HL-60 (cell line): Measurements from ENCODE around the gene ZNF181.
A peak's percentile ranks its signal among the peaks of the same experiment; 100 is the strongest.

Experiments used
- DNase-seq, 2 experiments: peaks; one replicate each; pipeline ENCODE4 v3.0.0-alpha.2; 2010 to 2020; ENCODE audit warnings: low read depth in 1 of 2, low spot score in 1 of 2
- H3K27ac ChIP-seq: fragments of 250-450 bp; sonication (Bioruptor Pico); replicated peaks from 2 replicates; pipeline ENCODE4 v1.5.1; 2020; ENCODE audit warnings: mild to moderate bottlenecking, moderate library complexity
- H3K27me3 ChIP-seq: fragments of 250-450 bp; sonication (Bioruptor Pico); 2 replicates; pipeline ENCODE4 v1.5.1; 2021; ENCODE audit warnings: mild to moderate bottlenecking, moderate library complexity; ENCODE audit not compliant: insufficient read depth, poor library complexity, severe bottlenecking
- H3K4me3 ChIP-seq: replicated peaks from 2 replicates; pipeline ENCODE4 v1.5.1; 2011; ENCODE audit warnings: mild to moderate bottlenecking, control low read depth, low read length; ENCODE audit not compliant: insufficient read depth
- GABPA ChIP-seq: IDR thresholded peaks from 2 replicates; pipeline ENCODE4 v1.6.1; 2012; ENCODE audit warnings: low read depth
- POLR2AphosphoS5 ChIP-seq: IDR thresholded peaks from 2 replicates; pipeline ENCODE4 v1.6.1; 2012; ENCODE audit warnings: low read depth
- REST ChIP-seq: IDR thresholded peaks from 2 replicates; pipeline ENCODE4 v1.6.1; 2012; ENCODE audit warnings: low read depth; ENCODE audit not compliant: insufficient replicate concordance
- SPI1 ChIP-seq: IDR thresholded peaks from 2 replicates; pipeline ENCODE4 v1.6.1; 2012; ENCODE audit warnings: low read depth, mild to moderate bottlenecking, borderline replicate concordance
- TF ChIP-seq, protein P1 (sequence below): IDR thresholded peaks from one replicate; pipeline ENCODE4 v1.5.1; 2011; ENCODE audit warnings: low read length, control low read depth, inconsistent platforms; ENCODE audit not compliant: insufficient read depth

The ZNF181 gene

GRCh38 chr19:34707661-34708060, 26.4 kb upstream of the ZNF181 start:
- no peak for TF ChIP-seq POLR2AphosphoS5
- no peak for TF ChIP-seq GABPA
- TF ChIP-seq, protein P1, sequence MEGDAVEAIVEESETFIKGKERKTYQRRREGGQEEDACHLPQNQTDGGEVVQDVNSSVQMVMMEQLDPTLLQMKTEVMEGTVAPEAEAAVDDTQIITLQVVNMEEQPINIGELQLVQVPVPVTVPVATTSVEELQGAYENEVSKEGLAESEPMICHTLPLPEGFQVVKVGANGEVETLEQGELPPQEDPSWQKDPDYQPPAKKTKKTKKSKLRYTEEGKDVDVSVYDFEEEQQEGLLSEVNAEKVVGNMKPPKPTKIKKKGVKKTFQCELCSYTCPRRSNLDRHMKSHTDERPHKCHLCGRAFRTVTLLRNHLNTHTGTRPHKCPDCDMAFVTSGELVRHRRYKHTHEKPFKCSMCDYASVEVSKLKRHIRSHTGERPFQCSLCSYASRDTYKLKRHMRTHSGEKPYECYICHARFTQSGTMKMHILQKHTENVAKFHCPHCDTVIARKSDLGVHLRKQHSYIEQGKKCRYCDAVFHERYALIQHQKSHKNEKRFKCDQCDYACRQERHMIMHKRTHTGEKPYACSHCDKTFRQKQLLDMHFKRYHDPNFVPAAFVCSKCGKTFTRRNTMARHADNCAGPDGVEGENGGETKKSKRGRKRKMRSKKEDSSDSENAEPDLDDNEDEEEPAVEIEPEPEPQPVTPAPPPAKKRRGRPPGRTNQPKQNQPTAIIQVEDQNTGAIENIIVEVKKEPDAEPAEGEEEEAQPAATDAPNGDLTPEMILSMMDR = no peak
- TF ChIP-seq REST = no peak
- no peak for TF ChIP-seq SPI1
- H3K27ac ChIP-seq = no peak overlapping the region
- H3K4me3 ChIP-seq = no peak overlapping the region
- DNase-seq = no peak
- no peaks in the 10 kb centered on the region for H3K27me3 ChIP-seq

- Histone ChIP-seq H3K27ac (no peak overlapping the region), H3K4me3 (no peak overlapping the region), H3K27me3 (no peaks in the 10 kb centered on the region)
- DNase-seq = no peak
- TF ChIP-seq, protein P1 = no peak
- no peak for TF ChIP-seq GABPA
- no peak for TF ChIP-seq SPI1
- no peak for TF ChIP-seq POLR2AphosphoS5
- TF ChIP-seq REST = no peak
Measured at GRCh38 chr19:34711890-34712289, 22.2 kb upstream of the ZNF181 start.

DNA sequence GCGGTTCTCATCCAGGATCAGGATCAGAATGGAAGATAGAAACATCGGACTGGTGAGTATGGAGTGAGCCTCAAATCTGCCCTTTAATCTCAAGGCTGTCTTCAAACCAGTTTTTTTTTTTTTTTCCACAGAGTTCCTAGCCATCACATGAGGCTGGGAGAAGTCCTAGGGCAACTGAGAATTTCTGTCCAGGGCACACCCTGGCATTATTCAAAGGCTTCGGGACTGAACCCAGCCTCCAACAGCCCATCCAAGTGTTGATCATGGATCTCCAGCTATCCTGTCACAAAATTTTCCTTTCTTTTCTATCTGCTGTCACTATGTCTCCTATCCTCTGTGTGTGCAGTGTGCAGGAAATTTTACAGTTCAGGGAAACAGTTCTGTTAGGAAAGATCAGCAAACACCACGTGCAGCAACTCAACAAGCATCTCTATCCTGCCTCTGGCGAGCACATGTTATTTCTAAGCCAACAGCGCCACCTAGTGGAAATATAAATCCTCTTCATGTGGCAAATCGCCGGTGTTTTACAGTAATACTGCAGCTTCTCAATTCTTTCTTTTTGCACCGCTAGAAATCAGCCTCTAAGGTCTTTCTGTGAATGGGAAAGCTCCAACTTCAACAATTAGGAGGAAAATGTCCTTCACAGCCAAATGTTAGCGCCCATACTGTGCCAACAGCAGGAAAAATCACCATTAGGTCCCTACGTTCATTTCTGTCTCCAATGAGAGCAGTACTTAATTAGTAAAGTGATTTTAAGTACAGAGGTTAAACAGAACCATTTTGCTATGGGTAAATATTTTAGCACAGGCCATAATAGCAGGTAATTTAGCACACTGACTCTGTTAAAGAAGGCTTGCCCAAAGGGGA, 21.4 kb upstream of the ZNF181 start:
- Histone ChIP-seq H3K27ac (no peak overlapping the region), H3K27me3 (no peaks in the 10 kb centered on the region), H3K4me3 (no peak overlapping the region)
- TF ChIP-seq SPI1 = no peak
- TF ChIP-seq, protein P1 = peak; percentile 53
- DNase-seq = peak; percentile 38 to 67

DNA sequence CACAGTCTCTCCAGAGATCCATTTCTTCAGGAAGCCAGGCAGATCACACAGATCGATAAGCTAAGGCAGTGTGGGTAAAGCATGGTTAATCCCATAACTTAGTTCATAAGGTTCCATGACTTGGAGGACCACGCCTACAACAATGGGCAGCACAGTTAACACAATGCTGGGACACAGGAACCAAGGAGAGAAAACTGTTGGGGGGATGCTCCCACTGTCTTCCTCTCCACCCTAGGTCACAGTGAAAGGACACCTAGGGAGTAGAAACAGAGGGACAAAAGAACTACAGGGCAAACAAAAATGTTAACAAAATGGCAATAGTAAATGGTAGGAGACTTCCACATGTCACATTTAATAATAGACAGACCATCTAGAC, 20.8 kb upstream of the ZNF181 start:
- TF ChIP-seq SPI1 = no peak
- TF ChIP-seq REST = no peak
- TF ChIP-seq, protein P1 = no peak
- no peak for TF ChIP-seq POLR2AphosphoS5
- no peak for TF ChIP-seq GABPA
- Histone ChIP-seq H3K27me3 (no peaks in the 10 kb centered on the region), H3K27ac (no peak overlapping the region), H3K4me3 (no peak overlapping the region)
- no peak for DNase-seq
